HFFc6 (cell line): ENCODE measurements around the gene RASA4. TPM values are rescaled to one million over a fixed set of nuclear protein-coding genes. Genes with fewer than 3 reads are reported as not detected.
A peak's percentile ranks its signal among the peaks of the same experiment; 100 is the strongest.
"Not testable (repeated sequence)": the region's sequence is repeated elsewhere in the genome, so short reads cannot be mapped to it uniquely, and the experiment has no call there.

Experiments
- DNase-seq: peaks from one replicate; pipeline ENCODE4 v3.0.0-alpha.2; 2018
- H3K27ac Mint-ChIP-seq: 2 replicates; pipeline ENCODE4 v1.8.0; 2020; ENCODE audit warnings: mild to moderate bottlenecking, mixed read lengths
- H3K27me3 Mint-ChIP-seq: 2 replicates; pipeline ENCODE4 v1.8.0; 2021; ENCODE audit warnings: mild to moderate bottlenecking, moderate library complexity, mixed read lengths; ENCODE audit not compliant: insufficient read depth
- H3K36me3 Mint-ChIP-seq: 2 replicates; pipeline ENCODE4 v1.8.0; 2021; ENCODE audit warnings: low read depth, mixed read lengths
- H3K4me1 Mint-ChIP-seq: 2 replicates; pipeline ENCODE4 v1.8.0; 2020; ENCODE audit warnings: low read depth, mixed read lengths
- H3K4me3 Mint-ChIP-seq: 2 replicates; pipeline ENCODE4 v1.8.0; 2020; ENCODE audit warnings: mild to moderate bottlenecking, moderate library complexity, mixed read lengths
- H3K9me3 Mint-ChIP-seq: 2 replicates; pipeline ENCODE4 v1.8.0; 2020; ENCODE audit warnings: mild to moderate bottlenecking, mixed read lengths
- total RNA-seq, 6 experiments: library from RNA; stranded (reverse); fragmentation: NEBNext Ultra II Directional; extraction: Animal tissue kit (Norgen Biotek cat#: 25700); gene quantifications; 2 replicates in 1 of 6; 3 replicates in 5 of 6; pipeline ENCODE4 v1.2.3, GENCODE V29; 2021

RASA4 gene
- total RNA-seq, 6 experiments from 2014 or later: 53.9 to 79.9 (median 55.9) TPM

- not testable (repeated sequence) for DNase-seq, H3K27ac Mint-ChIP-seq, H3K4me3 Mint-ChIP-seq, H3K9me3 Mint-ChIP-seq, H3K4me1 Mint-ChIP-seq, H3K27me3 Mint-ChIP-seq, H3K36me3 Mint-ChIP-seq
Observed at GRCh38 chr7:102545288-102545687, 71.3 kb downstream of the RASA4 start.

- not testable (repeated sequence) for H3K36me3 Mint-ChIP-seq, H3K27ac Mint-ChIP-seq, H3K9me3 Mint-ChIP-seq, H3K27me3 Mint-ChIP-seq, DNase-seq, H3K4me3 Mint-ChIP-seq, H3K4me1 Mint-ChIP-seq
Observed at GRCh38 chr7:102544372-102544771, 72.2 kb downstream of the RASA4 start.

GRCh38 chr7:102543596-102543995, 73.0 kb downstream of the RASA4 start, which contains the start of gene UPK3BL2:
Gene UPK3BL2, minus strand, starts transcription at chr7:102543696. Its CDS starts 60 bp downstream, at chr7:102543636.
- not testable (repeated sequence) for H3K9me3 Mint-ChIP-seq, H3K27me3 Mint-ChIP-seq, DNase-seq, H3K4me1 Mint-ChIP-seq, H3K4me3 Mint-ChIP-seq, H3K27ac Mint-ChIP-seq, H3K36me3 Mint-ChIP-seq

GRCh38 chr7:102542771-102543170, 73.8 kb downstream of the RASA4 start:
- not testable (repeated sequence) for H3K27me3 Mint-ChIP-seq, H3K4me1 Mint-ChIP-seq, H3K36me3 Mint-ChIP-seq, DNase-seq, H3K4me3 Mint-ChIP-seq, H3K27ac Mint-ChIP-seq, H3K9me3 Mint-ChIP-seq

GRCh38 chr7:102542083-102542482, 74.5 kb downstream of the RASA4 start:
- not testable (repeated sequence) for H3K9me3 Mint-ChIP-seq, H3K4me1 Mint-ChIP-seq, H3K27ac Mint-ChIP-seq

GRCh38 chr7:102540604-102541003, 76.0 kb downstream of the RASA4 start:
- H3K4me3 Mint-ChIP-seq, H3K27ac Mint-ChIP-seq, DNase-seq, H3K9me3 Mint-ChIP-seq, H3K36me3 Mint-ChIP-seq, H3K4me1 Mint-ChIP-seq, H3K27me3 Mint-ChIP-seq: not testable (repeated sequence)

More at GRCh38 chr7:102542083-102542482, 74.5 kb downstream of the RASA4 start:
- not testable (repeated sequence) for H3K4me3 Mint-ChIP-seq, H3K27me3 Mint-ChIP-seq, DNase-seq, H3K36me3 Mint-ChIP-seq

GRCh38 chr7:102535062-102535615, 81.4 kb downstream of the RASA4 start:
- H3K27ac Mint-ChIP-seq, H3K4me3 Mint-ChIP-seq, DNase-seq, H3K36me3 Mint-ChIP-seq, H3K27me3 Mint-ChIP-seq, H3K9me3 Mint-ChIP-seq, H3K4me1 Mint-ChIP-seq: not testable (repeated sequence)

- H3K4me1 Mint-ChIP-seq, DNase-seq, H3K9me3 Mint-ChIP-seq, H3K27ac Mint-ChIP-seq, H3K4me3 Mint-ChIP-seq, H3K36me3 Mint-ChIP-seq, H3K27me3 Mint-ChIP-seq: not testable (repeated sequence)
Observed at GRCh38 chr7:102532127-102532526, 84.4 kb downstream of the RASA4 start.

GRCh38 chr7:102531583-102531982, 85.0 kb downstream of the RASA4 start:
- not testable (repeated sequence) for H3K4me1 Mint-ChIP-seq, H3K27ac Mint-ChIP-seq, H3K36me3 Mint-ChIP-seq, H3K4me3 Mint-ChIP-seq, H3K9me3 Mint-ChIP-seq, H3K27me3 Mint-ChIP-seq
- DNase-seq: peak; percentile 3

GRCh38 chr7:102527822-102528793, 88.4 kb downstream of the RASA4 start:
- not testable (repeated sequence) for H3K36me3 Mint-ChIP-seq, H3K27ac Mint-ChIP-seq

GRCh38 chr7:102527182-102527581, 89.4 kb downstream of the RASA4 start:
- not testable (repeated sequence) for H3K36me3 Mint-ChIP-seq, DNase-seq, H3K27me3 Mint-ChIP-seq, H3K27ac Mint-ChIP-seq, H3K4me1 Mint-ChIP-seq, H3K9me3 Mint-ChIP-seq, H3K4me3 Mint-ChIP-seq

More at GRCh38 chr7:102527822-102528793, 88.4 kb downstream of the RASA4 start:
- not testable (repeated sequence) for H3K4me1 Mint-ChIP-seq, DNase-seq, H3K4me3 Mint-ChIP-seq, H3K27me3 Mint-ChIP-seq, H3K9me3 Mint-ChIP-seq

- H3K27ac Mint-ChIP-seq, H3K4me3 Mint-ChIP-seq, H3K27me3 Mint-ChIP-seq, H3K9me3 Mint-ChIP-seq, H3K36me3 Mint-ChIP-seq, H3K4me1 Mint-ChIP-seq, DNase-seq: not testable (repeated sequence)
Observed at GRCh38 chr7:102524803-102525202, 91.8 kb downstream of the RASA4 start.
